ENCODE data around the gene ALDH8A1.

DNA sequence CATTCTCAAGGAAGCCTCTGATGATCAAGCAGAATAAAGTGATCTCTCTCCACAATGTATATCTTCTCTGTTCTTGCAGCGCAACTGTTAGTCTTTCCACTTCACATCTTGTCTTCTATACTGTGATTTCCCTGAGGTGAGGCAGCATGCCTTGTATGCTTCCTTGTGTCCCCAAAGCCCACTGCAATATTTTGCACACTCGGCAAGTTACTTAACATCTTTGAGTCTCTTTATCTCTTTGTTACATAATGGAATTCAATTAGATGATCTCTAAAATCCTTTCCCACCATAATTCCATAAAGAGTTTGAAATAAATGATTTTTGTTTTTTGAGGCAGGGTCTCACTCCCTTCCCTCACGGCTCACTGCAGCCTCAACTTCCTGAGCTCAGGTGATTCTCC is 40.4 kb upstream of the ALDH8A1 start:
- TF ChIP-seq RFX5 (IDR thresholded peaks at IDR 0.05; ENCODE audit: borderline replicate concordance, low read depth, low read length) (no peak), EP300 (IDR thresholded peaks at IDR 0.05; ENCODE audit: borderline replicate concordance in 1 of 2, low read depth in 2 of 2, low read length in 2 of 2) (no peak), POLR2AphosphoS5 (IDR thresholded peaks at IDR 0.05; ENCODE audit: low read depth, low read length) (no peak), TCF12 (IDR thresholded peaks at IDR 0.05; ENCODE audit: low read depth, low read length) (no peak)
- TF ChIP-seq, protein P1, sequence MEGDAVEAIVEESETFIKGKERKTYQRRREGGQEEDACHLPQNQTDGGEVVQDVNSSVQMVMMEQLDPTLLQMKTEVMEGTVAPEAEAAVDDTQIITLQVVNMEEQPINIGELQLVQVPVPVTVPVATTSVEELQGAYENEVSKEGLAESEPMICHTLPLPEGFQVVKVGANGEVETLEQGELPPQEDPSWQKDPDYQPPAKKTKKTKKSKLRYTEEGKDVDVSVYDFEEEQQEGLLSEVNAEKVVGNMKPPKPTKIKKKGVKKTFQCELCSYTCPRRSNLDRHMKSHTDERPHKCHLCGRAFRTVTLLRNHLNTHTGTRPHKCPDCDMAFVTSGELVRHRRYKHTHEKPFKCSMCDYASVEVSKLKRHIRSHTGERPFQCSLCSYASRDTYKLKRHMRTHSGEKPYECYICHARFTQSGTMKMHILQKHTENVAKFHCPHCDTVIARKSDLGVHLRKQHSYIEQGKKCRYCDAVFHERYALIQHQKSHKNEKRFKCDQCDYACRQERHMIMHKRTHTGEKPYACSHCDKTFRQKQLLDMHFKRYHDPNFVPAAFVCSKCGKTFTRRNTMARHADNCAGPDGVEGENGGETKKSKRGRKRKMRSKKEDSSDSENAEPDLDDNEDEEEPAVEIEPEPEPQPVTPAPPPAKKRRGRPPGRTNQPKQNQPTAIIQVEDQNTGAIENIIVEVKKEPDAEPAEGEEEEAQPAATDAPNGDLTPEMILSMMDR (IDR thresholded peaks at IDR 0.05; ENCODE audit: control extremely low read depth in 1 of 3, insufficient read depth in 1 of 3, low read depth in 1 of 3, low read length in 3 of 3), result no peak
